ENCODE measurements around the gene WSB2. TPM values are rescaled to one million over a fixed set of nuclear protein-coding genes. Genes with fewer than 3 reads are reported as not detected.

Gene WSB2
- total and polyA plus RNA-seq, 10 of the 15 experiments (the other 5 are each of a cell fraction or from before 2014, with no cell fraction given) = 18.3 to 82.6 (median 43.7) TPM

- intact Hi-C loops (cut with micrococcal nuclease; ENCODE audit: unreplicated experiment) = no loop called here
- H2AFZ ChIP-seq (ENCODE audit: control insufficient read depth, low read depth, low read length) = no peak overlapping the region
- ChIA-PET CTCF (interaction anchor here (0.6 to 5.3 kb wide), 20 partner anchors 8 to 341 kb away, joined by 3 to 42 read pairs (median 4); partner anchors contain the start of genes RFC5 and SUDS3), POLR2A (interaction anchor here (0.6 to 1.4 kb wide), 8 partner anchors 16 to 1069 kb away, joined by 3 to 6 read pairs (median 3); no protein-coding TSS in a partner anchor), SMC1A (ENCODE audit: uncharacterized antibody, unreplicated experiment) (interaction anchor here (0.6 to 1.8 kb wide), 16 partner anchors 9 to 312 kb away, joined by 3 to 10 read pairs (median 3); partner anchors contain the start of genes RFC5 and SUDS3), RAD21 (ENCODE audit: unreplicated experiment) (interaction anchor here (0.7 to 2.7 kb wide), 7 partner anchors 19 to 313 kb away, joined by 3 to 8 read pairs (median 4); partner anchors contain the start of genes PEBP1, RFC5 and SUDS3)
- DNase-seq (ENCODE audit: low read depth, low spot score) (no peak), FAIRE-seq (no peak), ATAC-seq (no peak)
- no peaks in the 10 kb centered on the region for H4K20me1 ChIP-seq (ENCODE audit: control insufficient read depth, insufficient read depth)
- H3K36me3 ChIP-seq (ENCODE audit: control insufficient read depth in 2 of 2, insufficient read depth in 2 of 2, low read length in 1 of 2) = no peaks in the 10 kb centered on the region
- peaks cover 13% of the 10 kb centered on the region for H3K4me1 ChIP-seq (ENCODE audit: control insufficient read depth, insufficient read depth, low read length)
- H3K27me3 ChIP-seq (replicated peaks in 1 of 2; ENCODE audit: control insufficient read depth in 2 of 2, insufficient read depth in 2 of 2, low read length in 1 of 2) = no peaks in the 10 kb centered on the region
- no peak overlapping the region for H3K27ac ChIP-seq (ENCODE audit: control insufficient read depth, insufficient read depth)
- H3K79me2 ChIP-seq (ENCODE audit: control insufficient read depth, insufficient read depth, low read length) = peaks cover 29% of the 10 kb centered on the region
- no peak overlapping the region; the same call in 1 of the 2 replicates for H3K4me2 ChIP-seq (ENCODE audit: control insufficient read depth, insufficient read depth)
- in situ Hi-C loops (cut with MboI) = no loop called here
- no peak overlapping the region for H3K9ac ChIP-seq (ENCODE audit: control insufficient read depth, insufficient read depth, low read length)
- TF ChIP-seq IKZF1 (conservative IDR thresholded peaks at IDR 0.05) (no peak), BHLHE40 (IDR thresholded peaks at IDR 0.05; ENCODE audit: borderline replicate concordance in 1 of 2, low read depth in 2 of 2, low read length in 1 of 2) (no peak), ZNF622 (IDR thresholded peaks at IDR 0.05) (no peak), TCF12 (IDR thresholded peaks at IDR 0.05; ENCODE audit: low read depth, low read length) (no peak), CHD1 (IDR thresholded peaks at IDR 0.05; ENCODE audit: low read depth, low read length) (no peak), NFYA (IDR thresholded peaks at IDR 0.05; ENCODE audit: borderline replicate concordance, low read depth, low read length) (no peak), PAX8 (IDR thresholded peaks at IDR 0.05) (no peak), NBN (IDR thresholded peaks at IDR 0.05) (no peak), MYC (IDR thresholded peaks at IDR 0.05; ENCODE audit: insufficient read depth, insufficient read length, insufficient replicate concordance, low read length, severe bottlenecking) (no peak)
- TF ChIP-seq, protein P1, sequence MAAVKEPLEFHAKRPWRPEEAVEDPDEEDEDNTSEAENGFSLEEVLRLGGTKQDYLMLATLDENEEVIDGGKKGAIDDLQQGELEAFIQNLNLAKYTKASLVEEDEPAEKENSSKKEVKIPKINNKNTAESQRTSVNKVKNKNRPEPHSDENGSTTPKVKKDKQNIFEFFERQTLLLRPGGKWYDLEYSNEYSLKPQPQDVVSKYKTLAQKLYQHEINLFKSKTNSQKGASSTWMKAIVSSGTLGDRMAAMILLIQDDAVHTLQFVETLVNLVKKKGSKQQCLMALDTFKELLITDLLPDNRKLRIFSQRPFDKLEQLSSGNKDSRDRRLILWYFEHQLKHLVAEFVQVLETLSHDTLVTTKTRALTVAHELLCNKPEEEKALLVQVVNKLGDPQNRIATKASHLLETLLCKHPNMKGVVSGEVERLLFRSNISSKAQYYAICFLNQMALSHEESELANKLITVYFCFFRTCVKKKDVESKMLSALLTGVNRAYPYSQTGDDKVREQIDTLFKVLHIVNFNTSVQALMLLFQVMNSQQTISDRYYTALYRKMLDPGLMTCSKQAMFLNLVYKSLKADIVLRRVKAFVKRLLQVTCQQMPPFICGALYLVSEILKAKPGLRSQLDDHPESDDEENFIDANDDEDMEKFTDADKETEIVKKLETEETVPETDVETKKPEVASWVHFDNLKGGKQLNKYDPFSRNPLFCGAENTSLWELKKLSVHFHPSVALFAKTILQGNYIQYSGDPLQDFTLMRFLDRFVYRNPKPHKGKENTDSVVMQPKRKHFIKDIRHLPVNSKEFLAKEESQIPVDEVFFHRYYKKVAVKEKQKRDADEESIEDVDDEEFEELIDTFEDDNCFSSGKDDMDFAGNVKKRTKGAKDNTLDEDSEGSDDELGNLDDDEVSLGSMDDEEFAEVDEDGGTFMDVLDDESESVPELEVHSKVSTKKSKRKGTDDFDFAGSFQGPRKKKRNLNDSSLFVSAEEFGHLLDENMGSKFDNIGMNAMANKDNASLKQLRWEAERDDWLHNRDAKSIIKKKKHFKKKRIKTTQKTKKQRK (IDR thresholded peaks at IDR 0.05; ENCODE audit: low read depth, low read length) = no peak
- BruUV-seq (replicated peaks) = no TSS peak
- H3K4me3 ChIP-seq = no peak overlapping the region
- no peaks in the 10 kb centered on the region for H3K9me3 ChIP-seq (replicated peaks; ENCODE audit: control insufficient read depth, insufficient read depth, low read length)
- 75% methylated on average over 4 of the region's 4 CpGs for WGBS (ENCODE audit: insufficient coverage, insufficient replicate concordance, low lambda C conversion rate, missing lambda C conversion rate)
Measured at GRCh38 chr12:118063576-118064391, 2.8 kb upstream of the WSB2 start.
